ENCODE measurements around the gene CAPN15.
"Not testable (repeated sequence)": the region's sequence is repeated elsewhere in the genome, so short reads cannot be mapped to it uniquely, and the experiment has no call there.

CAPN15 gene
- total RNA-seq, result 17.4 to 62.6 (median 49.5) reads per million in 18 experiments

DNA sequence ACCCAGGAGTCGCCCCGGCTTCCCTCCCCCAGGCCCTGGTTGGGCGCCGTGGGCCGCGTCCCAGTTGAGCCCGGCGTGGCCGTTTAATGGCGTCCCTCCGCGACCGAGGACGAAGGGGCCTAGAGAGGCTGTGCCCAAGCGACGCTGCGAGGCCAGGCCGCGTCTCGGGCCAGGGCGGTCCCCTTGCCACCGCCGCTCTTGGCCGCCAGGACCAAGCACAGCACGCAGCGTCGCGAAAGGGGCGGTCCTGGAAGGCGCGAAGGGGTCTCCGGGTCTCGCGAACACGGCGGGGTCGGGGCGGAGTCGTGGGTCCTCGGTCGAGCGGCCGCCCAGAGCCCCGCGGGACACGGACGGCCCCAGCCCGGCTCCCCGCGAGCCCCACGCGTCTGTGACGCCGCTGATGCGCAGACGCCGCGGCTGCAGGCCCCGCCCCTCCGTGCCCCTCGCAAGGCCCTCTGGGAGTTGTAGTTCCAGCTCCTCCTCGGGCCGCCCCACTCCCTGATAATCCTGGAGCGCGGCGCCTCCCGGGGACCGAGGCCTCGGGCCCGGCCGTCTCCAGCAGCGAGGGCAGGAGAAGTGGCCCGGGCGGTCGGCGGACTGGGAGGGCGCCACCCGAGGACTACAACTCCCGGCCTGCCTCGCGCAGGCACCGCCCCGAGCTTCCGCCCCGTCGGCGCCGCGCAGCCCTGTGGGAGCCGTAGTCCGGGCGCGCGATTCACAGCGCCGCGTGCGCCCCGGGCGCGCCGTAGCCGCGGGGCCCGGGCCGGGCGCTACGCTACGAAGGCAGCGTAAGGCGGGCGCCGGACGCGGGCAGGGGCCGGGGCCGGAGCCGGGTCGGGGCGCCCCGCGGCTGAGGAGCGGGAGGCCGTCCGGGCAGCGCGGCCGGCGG is at the start of gene CAPN15:
Gene CAPN15 (plus strand): TSS at position 698 of the 889 bp plus-strand sequence. CDS start 19,127 bp downstream, outside the sequence.
- peak; percentile 82 to 88 for DNase-seq

DNA sequence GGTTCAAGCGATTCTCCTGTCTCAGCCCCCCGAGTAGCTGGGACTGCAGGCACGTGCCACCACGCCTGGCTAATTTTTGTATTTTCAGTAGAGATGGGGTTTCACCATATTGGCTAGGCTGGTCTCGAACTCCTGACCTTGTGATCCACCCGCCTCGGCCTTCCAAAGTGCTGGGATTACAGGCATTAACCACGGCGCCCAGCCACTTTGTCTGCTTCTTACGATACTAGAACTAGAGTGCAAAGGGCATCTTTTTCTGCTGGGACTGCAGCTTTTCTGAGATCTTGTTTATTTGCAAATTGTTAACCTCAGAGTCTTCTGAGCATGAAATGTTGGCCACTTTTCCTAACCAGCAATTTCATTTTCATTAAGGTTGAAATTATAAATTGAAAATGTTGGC is 49.2 kb upstream of the CAPN15 start:
- DNase-seq, result not testable (repeated sequence)

DNA sequence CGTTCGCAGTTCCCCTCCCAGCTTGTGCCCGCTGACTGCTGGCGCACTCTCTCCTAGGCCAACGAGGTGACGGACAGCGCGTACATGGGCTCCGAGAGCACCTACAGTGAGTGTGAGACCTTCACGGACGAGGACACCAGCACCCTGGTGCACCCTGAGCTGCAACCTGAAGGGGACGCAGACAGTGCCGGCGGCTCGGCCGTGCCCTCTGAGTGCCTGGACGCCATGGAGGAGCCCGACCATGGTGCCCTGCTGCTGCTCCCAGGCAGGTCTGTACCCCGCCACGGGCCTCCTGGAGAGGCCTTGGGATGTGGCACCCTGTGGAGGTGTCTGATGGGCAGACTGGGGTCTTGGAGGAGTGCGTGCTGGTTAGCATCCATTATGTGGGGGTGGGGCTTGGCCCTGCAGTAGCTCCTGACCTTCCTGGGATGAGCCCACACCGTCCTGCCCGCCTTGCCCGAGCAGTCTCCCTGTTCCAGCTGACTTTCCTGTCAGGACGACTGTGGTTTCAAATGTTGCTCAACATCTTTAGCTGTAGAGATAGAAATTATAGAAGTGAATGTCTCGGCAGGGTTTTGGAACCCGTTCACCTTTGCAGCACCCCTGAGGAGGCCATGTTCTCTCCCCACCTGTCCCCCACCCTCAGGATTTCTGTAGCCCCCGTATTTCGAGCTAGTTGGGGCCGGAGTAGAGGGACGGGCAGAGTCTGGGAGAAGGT is 44.9 kb upstream of the CAPN15 start:
- no peak for DNase-seq

DNA sequence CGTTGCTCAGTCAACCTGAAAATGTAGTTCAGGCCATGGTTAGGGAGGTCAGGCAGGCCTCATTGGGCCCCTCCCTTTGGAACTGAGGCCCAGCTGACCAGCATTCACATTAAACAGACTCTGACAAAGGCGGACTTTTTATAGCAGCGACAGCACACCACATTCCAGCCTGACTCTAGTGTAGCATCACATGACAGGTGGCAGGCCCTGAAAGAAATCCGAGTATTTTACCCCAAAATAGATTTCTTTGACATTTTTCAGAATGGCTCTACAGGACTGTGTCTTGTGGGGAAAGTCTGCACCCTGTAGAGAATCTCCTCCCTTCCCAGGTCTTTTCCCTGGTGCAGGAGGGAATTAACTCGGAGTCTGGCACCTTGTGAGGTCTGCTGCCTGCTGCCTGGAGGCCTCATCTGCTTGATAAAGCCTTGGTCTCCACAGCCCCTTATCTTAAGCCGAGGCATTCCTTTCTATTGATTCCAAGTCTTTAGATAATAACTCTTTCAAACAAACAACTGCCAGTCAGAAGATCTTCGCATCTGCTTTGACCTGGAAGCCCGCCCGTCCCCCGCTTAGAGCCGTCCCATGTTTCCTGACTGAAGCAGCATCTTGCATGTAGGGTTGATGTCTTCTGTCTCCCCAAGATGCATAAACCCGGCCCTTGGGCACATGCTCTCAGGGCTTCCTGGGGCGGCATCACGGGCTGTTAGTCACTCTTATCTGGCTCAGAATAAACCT is 44.0 kb upstream of the CAPN15 start:
- DNase-seq, result no peak

DNA sequence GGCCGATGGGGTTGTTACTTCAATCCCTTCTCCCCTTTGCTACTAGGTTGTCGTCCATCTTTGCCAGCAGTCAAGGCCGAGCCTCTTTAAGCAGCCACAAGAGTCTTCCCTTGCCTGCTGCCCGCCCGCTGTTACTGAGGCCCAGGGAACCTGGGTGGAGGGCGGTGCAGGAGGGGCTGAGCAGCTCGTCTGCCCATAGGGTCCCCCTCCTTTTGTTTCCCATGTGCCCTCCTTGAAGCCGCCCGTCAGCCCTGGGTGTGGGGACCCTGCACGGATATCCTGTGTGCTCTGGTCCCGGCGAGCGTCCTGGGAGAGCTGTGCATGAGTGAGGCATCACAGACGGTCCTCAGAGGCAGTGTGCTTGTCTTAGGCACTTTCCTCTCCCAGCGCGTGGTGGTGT is 37.9 kb upstream of the CAPN15 start:
- DNase-seq, result no peak

DNA sequence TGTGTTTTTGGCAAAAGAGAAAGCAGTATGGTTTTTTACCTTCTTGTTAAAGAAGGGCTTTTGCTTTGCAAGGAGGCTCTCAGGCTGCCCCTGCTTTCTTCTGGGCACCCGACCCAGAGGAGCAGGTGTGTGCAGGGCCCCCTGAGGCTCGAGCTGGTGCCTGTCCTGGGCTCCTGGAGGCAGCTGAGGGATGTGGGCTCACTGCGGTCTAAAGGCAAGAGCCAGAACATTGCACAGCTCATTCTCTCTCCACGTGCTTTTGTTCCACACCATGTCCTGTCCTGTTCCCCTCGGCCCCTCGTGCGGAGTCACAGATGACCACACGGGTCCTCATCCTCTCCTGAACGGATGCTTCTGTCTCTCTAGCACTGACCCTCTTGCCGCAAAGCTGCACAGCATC is 36.7 kb upstream of the CAPN15 start:
- DNase-seq, result no peak

DNA sequence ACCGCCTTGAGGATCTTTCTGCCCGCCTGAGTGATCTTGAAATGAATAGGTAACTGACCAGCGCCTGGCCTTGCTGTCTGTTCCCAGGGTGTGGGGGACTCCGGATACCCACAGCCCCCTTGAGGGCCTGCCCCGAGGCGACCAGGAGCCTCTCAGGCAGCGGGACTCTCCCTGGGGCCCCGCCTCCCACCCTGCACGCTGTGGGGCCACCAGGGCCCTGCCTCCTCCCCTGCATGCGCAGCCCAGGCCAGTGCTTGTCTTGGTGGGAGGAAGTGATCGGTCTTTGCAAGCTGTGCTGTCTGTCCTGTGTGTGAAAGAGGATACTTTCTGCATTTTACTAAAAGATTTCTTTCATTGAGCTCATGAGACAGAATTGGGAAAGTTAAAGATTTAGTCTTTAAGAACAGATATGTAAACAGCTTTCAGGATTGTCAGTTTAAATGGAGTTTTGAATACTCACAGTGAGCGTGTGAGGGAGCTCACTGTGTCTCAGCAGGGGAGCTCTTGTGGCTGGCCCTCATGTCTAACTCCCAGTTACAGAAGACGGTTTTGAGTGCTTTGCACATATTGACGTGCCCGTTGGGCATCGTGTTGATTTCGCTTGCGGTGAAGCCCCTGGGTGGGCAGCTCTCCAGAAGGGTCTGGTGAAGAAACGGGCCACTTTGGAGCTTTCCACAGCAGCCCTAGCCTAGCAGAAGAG is 36.1 kb upstream of the CAPN15 start:
- DNase-seq, result no peak

DNA sequence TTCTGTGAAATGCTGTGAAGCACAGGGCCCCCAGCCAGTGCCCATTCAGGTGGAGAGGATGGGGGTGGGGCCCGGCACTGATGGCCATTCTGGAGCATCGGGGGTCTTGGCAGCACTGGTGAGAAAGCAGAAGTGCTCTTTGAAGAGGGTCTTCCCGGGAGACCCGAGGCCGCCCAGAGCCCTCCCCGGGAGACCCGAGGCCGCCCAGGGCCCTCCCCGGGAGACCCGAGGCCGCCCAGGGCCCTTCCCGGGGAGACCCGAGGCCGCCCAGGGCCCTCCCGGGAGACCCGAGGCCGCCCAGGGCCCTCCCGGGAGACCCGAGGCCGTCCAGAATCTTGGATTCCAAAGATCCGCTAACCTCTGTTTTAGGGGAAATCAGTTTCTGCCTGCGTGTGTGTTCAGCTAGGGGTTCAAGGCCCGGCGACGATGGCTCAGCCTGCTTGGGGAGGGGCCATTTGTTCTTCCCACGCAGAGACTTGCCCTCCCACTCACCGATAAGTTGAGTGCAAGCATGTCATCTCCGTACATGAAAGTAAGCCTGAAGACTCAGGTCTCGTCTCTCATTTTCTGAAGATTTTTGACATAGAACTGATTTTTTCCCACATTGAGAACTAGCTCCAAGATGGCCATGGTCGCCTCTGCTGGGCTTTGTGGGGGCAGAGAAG is 35.2 kb upstream of the CAPN15 start:
- DNase-seq, result no peak

DNA sequence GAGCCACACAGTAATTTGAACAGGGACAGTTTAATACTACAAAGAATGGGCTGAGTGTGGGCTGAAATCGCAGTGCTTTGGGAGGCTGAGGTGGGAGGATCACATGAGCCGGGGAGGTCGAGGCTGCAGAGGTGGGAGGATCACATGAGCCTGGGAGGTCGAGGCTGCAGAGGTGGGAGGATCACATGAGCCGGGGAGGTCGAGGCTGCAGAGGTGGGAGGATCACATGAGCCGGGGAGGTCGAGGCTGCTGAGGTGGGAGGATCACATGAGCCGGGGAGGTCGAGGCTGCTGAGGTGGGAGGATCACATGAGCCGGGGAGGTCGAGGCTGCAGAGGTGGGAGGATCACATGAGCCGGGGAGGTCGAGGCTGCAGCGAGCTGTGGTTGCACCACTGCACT is 32.8 kb upstream of the CAPN15 start:
- not testable (repeated sequence) for DNase-seq

DNA sequence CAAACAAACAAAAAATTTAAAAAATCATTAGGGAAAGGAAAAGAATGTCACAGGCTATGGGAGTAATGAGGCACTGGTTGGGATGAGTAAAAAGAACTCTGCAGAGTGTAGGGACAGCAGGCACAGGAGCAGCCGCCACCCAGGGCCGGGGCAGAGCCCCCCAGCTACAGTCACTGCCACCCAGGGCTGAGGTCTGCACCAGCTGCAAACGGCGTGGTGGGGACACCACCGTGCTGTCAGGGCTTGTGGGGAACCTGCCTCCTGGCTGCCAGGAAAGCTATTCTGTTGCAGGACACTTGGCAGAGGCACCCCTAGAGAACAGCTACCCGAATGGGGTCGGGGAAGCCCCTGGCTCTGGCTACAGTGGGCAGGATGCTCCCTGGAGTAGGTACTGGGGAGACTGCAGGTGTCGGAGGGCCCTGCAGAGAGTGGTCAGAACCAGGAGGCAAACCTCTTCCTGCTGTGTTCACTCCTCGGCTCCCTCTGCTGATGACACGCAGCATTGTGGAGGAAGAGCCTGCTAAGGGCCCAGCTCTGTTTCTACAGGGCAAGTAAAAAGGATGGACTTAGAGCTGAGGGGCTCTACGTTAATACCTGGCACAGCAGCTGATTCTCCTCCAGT is 32.3 kb upstream of the CAPN15 start:
- DNase-seq, result peak; percentile 22 to 41

DNA sequence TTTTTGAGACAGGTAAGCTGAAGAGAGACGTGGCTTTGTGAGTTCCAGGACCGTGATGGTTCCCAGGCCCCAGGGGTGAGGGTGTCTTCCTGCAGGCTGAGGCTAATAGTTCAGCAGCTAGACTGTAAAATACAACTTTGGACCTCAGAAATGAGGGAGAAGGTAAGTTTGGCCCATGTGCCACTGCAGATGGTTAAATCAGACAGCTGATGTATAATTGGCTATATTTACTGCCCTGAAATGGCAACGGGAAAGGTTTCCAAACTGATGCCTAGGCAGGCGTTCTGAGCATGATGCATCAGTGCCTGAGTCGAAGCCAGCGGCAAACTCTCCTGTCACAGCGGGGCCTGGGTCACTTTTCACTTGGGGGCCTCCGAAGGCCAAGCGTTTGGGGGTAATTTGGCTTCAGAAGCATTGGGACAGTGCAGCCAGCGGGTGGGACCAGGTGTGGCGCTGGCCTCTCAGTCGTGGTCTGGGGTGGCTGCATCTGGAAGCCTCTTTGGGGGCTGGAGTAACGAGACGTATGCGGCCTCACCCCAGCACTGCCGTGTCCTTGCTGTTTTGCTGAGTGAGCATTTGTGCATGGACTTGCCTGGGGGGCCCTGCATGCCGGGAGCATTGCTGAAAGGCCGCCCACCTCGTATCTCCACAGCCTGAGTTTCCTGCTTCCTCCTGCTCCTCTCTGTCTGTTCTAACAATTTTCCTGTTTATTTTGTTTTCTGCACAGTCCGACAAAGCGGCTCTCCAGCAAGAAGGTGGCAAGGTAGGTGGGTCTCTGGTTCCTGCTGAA is 31.2 kb upstream of the CAPN15 start:
- DNase-seq, result no peak

DNA sequence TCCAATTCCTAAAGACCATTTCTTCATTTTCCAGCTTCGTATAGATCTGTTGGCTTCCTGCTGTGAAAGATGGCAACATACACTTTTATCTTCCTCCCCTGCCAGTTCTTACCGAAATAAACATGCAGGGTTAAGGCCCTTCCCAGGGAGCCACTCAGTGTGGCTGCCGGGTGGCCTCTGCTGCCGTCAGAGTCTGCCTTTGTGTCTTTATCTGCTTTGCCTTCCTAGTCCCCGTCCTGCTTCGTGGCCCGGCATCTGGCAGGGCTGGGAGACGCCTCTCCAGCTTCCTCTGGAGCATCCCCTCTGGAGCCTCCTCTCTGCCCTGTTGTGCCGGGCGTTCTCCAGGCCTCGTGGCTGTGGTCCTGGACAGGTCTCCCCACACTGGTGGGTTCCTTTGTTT is 30.3 kb upstream of the CAPN15 start:
- DNase-seq, result no peak

DNA sequence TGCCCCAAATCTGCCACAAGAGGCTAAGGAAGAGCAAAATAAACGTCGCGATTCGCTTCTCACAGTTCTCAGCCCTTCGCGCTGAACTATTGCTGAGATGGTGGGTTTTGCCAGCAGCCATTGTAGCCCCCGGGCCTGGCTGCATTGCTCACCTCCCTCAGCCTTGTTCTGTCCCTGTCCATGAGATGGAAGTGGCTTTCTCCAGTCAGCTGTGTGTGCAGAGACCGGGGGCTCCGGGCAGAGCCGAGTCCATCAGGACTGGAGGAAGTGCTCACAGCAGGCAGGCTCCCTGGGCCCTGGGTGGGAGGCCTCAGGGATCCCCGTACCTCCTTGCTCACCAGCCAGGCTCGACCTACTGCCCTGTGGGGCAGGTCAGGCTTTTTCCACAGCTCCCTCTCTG is 27.6 kb upstream of the CAPN15 start:
- DNase-seq, result no peak

DNA sequence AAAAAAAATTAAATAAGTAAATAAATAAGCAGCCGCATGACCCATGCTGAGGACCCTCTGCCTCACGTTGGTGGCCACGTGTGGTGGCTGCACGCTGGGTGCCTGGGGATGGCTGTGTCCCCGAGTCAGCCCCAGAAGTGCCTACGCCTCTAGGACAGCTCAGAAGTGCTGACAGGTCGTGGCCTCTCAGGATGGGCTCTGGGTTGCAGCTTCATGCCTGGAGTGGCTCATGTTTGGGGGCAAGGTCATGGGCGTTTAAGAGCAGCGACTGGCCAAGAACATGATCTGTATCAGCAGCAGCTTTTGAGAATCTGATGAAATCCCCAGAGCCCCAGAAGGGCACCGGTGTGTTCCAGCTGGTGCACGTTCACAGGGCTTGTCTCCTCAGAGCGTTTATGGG is 26.8 kb upstream of the CAPN15 start:
- no peak for DNase-seq

DNA sequence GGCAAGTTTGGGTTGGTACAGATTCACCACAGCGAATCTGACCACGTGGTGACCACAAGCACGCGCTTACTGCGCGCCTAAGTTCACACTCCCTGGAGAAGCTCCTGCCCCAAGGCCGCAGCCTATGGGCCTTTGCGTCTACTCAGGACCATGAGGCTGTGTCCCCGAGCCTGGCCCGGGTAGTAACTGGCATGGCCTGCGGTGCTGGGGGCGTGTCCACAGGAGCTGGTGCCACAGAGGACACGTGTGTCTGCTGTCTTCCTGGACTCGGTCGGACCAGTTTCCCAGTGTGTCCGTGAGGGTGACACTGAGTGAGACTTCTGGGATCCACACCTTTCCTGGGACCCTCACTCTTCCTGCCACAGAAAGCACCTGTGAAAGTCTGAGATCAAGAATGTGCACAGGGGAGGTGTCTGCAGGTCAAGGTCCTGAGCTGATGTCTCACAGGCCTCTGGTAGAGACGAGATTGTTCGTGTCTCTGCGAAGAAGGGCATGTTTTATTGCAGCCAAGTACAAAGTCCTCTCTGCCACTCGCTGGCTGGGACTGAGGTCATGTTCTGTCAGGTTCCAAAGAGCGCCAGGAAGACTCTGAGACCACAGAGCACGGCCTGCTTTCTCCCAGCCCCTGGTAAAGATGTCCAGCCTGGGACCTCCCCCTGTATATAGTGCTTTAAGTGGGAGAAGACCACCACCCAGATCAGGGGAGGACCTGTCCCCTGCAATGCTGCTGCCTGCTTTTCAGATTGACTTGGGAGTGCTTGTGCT is 25.2 kb upstream of the CAPN15 start:
- DNase-seq, result no peak

DNA sequence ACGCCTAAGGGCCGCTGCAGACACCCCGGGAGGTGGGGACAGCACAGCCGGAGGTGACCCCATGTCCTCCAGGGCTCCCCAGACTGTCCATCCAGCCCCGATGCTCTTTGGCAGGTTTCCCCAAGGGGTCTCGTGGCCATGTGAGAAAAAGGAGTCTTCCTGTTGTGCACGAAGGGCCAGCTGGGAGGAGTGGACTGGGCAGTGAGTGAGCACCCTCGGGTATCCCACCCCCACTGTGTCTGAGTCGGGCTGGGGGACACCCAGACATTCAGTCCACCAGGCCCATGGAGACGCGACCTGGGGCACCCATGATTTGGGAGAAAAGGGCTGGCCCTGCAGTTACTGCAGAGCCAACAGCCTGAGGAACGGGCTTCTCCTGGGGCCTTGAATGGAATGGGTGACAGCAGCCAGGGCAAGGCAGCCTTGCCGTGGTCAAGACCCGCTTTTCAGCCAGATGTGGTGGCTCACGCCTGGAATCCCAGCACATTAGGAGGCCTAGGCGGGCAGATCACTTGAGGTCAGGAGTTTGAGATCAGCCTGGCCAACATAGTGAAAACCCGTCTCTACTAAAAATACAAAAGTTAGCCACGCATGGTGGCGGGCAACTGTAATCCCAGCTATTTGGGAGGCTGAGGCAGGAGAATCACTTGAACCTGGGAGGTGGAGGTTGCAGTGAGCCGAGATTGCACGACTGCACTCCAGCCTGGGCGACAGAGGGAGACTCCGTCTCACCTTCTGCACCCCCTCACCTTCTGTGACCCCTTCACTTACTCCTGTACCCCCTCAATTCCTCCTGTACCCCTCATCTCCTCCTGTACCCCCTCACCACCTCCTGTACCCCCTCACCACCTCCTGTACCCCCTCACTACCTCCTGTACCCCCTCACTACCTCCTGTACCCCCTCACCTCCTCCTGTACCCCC is 24.1 kb upstream of the CAPN15 start:
- DNase-seq, result no peak

DNA sequence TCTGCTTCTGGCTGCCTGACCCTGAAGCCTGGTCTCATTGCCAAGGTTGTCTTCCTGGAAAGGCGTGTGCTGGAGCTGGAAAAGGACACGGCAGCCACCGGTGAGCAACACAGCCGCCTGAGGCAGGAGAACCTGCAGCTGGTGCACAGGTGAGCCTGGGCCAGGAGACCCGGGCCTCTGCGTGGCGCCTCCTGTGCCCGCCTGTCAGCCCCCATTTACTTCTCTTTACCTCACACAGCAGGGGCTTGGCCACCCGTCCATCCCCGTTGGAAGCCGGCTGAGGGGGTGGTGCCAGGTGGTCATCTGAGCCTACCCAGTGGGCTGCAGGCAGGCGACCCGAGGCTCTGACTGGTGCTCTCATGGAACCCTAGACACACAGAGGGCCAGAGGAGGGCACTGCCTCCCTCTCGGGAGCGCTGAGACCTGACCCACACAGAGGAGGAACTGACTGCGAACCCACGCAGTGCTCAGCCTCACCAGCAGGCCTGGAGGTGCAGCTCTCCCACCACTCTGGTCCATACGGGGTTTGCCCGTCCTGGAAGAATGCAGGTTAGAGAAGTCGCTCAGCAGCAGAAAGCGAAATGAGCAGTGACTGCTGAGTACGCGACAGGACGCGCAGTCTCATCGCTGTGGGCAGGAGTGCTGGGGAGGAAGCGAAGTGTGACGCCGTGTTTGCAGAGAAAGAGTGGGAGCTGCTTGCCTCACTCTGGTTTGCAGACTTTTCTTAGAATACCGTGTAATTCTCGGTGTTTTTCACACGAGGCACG is 21.9 kb upstream of the CAPN15 start:
- peak in 1 of 2 donors; percentile 43 for DNase-seq

DNA sequence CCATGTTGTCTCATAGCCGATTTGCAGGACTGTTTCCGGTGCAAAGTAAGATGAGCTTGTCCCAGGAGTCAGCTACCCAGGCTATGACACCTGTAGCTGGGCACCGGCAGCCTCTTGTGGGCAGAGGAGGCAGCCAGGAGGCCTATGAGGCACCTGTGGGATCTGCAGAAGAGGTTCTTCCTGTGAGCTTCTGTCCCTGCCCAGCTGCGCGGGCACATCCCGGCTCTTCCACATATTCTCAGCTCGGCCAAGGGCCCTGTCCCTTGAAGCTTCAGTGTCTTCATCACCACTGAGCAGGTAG is 21.3 kb upstream of the CAPN15 start:
- no peak for DNase-seq
